A204.1 (cell line): ENCODE measurements around the gene PRR20E.
"Not testable (repeated sequence)": the region's sequence is repeated elsewhere in the genome, so short reads cannot be mapped to it uniquely, and the experiment has no call there.

Experiments
- FAIRE-seq: peaks from 2 replicates; lab custom pipeline; 2012; peaks lifted over from hg19 to GRCh38; lab: Jason Lieb, UNC

PRR20E gene

DNA sequence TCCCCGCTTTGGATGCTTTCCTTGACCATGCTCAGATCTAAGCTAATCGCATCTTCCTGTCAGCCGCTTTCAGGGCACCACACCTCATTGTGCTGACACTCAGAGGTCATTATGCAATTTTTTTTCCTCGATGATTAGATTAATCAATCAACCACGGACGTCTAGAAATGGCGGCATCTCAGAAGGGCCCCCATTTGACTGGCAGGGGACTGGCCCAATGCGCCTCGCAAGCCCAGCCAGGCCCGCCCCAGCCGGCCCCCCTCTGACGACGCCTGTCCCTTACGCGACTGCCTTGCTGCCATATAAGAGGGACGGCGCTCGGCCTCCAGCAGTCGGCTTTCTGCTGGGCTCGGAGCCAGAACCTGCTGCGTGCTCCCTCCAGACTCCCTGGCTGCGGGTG is at the start of gene PRR20E:
TSS of gene PRR20E (plus strand) at position 301 of the 400 bp plus-strand sequence. CDS start 387 bp downstream, outside the sequence.
- not testable (repeated sequence) for FAIRE-seq

DNA sequence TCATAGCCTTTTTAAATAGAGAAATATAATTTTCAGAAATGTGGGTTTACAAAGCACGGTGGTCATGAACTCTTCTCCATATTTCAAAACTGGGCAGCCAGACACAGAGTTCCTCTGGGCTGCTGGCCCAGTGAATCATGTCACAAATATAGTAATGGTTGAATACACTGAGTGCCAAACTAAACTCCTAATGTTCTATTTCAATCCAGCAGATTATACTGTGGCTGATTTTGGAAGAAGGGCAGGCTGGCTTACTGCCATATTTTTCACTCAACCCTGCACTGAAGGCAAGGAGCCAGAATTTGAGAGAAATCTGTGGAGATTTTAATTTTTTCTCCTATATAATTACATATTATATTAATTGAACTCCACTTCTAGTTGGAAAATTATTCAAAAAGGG is 43.3 kb upstream of the PRR20E start:
- FAIRE-seq: no peak

DNA sequence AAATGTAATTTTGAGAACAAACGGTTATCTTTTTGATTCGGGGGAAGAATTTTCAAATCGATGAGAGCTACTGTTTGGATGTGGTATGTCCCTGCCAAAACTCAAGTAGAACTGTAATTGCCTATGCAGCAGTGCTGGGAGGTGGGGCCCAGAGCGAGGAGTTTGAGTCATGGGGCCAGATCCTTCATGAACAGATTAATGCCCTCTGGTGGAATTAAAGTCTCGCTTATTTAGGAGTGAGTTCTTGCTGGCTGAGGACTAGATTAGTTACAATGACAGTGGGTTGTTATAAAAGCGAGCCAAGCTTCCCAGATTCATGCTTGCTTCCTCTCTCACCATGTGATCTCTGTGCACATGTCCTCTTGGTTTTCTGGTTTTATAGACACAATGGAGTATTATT is 38.1 kb upstream of the PRR20E start:
- FAIRE-seq: no peak

GRCh38 chr13:57136093-57136492 is 30.9 kb upstream of the PRR20E start:
- no peak for FAIRE-seq

DNA sequence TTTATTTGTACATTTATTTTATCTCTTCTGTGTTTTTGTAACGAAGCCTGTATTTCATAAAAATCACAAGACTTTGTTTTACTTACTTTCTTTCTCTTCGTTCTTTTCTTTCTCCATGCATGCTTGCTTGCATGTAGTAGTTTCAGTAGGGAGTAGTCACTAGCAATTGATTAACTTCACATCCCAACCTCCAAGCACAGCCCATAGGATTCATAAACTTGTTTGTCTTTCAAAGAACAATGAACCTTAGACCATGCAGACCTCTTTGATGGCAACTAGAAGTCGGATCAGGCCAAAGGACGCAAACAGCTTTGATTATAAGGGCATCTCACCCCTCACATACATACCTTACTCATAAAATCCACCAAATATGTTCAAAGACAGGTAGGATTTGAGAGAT is 29.4 kb upstream of the PRR20E start:
- no peak for FAIRE-seq

DNA sequence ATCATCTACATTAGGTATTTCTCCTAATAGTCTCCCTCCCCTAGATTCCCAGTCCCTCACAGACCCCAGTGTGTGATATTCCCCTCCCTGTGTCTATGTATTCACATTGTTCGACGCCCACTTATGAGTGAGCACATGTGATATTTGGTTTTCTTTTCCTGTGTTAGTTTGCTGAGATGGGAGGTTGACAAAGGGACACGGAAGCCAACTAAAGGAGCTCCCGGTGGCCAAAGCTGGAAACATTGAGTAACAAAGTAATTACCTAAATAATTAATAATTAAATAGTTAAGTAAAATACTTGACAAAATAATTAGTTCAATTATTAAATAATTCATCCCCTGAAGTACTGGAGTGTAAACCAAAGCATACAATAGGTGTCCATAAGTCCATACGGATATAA is 28.0 kb upstream of the PRR20E start:
- FAIRE-seq: no peak

GRCh38 chr13:57139781-57140180 is 27.2 kb upstream of the PRR20E start:
- FAIRE-seq: not testable (repeated sequence)

DNA sequence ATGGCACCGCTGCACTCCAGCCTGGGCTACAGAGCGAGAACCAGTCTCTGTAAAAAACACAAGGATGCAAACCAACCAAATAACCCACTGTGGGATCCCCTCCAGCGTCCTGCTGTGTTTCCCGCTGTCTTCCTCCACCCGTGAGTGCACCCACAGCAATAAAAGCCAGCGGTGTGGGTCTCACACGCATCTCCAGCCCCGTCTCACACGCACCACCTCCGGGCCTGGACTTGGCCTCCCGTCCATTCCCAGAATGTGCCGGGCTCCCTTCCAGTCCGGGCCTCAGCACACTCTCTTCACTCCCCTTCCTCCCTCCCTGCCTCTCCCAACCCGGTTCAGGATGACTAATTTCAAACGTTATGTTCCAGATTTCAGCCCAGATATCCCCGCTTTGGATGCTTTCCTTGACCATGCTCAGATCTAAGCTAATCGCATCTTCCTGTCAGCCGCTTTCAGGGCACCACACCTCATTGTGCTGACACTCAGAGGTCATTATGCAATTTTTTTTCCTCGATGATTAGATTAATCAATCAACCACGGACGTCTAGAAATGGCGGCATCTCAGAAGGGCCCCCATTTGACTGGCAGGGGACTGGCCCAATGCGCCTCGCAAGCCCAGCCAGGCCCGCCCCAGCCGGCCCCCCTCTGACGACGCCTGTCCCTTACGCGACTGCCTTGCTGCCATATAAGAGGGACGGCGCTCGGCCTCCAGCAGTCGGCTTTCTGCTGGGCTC is 26.6 kb upstream of the PRR20E start, which contains the start of gene PRR20A:
TSS of gene PRR20A (plus strand) at position 684 of the 734 bp plus-strand sequence. CDS start 387 bp downstream, outside the sequence.
- not testable (repeated sequence) for FAIRE-seq

DNA sequence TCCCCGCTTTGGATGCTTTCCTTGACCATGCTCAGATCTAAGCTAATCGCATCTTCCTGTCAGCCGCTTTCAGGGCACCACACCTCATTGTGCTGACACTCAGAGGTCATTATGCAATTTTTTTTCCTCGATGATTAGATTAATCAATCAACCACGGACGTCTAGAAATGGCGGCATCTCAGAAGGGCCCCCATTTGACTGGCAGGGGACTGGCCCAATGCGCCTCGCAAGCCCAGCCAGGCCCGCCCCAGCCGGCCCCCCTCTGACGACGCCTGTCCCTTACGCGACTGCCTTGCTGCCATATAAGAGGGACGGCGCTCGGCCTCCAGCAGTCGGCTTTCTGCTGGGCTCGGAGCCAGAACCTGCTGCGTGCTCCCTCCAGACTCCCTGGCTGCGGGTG is 19.8 kb upstream of the PRR20E start, which contains the start of gene PRR20B:
TSS of gene PRR20B (plus strand) at position 301 of the 400 bp plus-strand sequence. CDS start 387 bp downstream, outside the sequence.
- not testable (repeated sequence) for FAIRE-seq

DNA sequence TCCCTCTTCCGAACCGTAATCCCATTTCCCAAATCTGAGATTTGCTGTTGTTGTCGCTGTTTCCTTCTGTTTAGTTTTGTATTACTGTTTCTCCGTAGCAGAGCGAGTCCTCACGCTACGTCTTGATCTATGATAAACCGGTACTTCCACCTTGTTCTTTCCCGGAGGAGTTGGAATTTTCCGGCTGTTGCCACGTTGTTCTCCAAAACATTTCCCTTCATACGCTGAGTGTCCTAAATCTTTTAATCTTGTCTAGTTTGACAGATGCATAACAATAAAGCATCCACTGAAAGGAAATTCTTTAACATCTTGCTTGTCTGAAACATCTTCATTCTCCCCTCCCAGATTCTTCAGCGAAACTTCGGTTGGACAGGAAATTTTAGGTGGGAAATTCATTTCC is 18.9 kb upstream of the PRR20E start:
- FAIRE-seq: not testable (repeated sequence)

GRCh38 chr13:57153761-57154160 is 13.2 kb upstream of the PRR20E start, which contains the start of gene PRR20C:
Gene PRR20C, plus strand, starts transcription at chr13:57154061. Its CDS starts 387 bp downstream, at chr13:57154448.
- not testable (repeated sequence) for FAIRE-seq

- FAIRE-seq: not testable (repeated sequence)
These were observed 6.7 kb upstream of the PRR20E start, which contains the start of gene PRR20D for GRCh38 chr13:57160332-57160731. Gene PRR20D, plus strand, starts transcription at chr13:57160632. Its CDS starts 387 bp downstream, at chr13:57161019.

DNA sequence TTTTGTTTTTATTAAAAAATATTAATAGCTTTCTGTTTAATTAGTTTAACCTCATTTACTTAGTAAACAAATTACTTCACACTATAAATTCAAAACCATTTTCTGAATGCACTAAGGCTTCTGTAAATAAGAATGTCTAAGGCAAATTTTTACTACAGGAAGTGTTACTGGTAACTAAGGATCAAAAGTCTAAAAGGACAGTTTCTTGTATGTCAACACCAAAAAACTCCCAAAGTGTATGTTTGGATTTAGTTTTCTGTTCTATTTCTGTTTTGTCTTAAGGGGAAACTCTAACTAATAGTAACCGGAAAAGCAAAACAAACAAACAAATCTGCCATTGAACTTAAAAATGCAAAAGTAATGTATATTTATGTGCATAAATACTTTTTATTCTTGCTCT is 24.7 kb downstream of the PRR20E start:
- FAIRE-seq: no peak

DNA sequence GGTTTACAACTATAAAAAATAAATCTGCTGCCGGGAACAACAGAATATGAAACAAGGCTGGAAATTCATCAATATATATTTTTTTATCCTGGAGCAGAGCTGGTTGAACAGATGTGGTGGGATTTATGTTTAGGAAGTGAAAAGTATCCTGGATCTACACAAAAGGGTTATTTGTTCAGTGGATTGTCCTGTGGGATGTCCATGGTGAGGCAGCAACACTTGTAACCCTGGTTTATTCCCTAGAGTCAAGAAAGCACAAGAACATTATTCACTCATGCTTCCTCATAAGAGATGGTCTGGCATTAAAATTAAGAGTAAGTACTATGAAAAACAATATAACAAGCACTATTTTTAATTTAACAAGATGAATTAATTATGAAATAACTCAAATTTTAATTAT is 46.0 kb downstream of the PRR20E start:
- FAIRE-seq: no peak
